WTC11 (cell line): Measurements from ENCODE around the gene ABCB11.

Experiments used
- ATF2 ChIP-seq: sonication (generic); formaldehyde crosslinking; IDR thresholded peaks from 2 replicates; pipeline ENCODE4 v1.8.1; 2022; ENCODE audit warnings: low read depth, missing genetic modification reagents, borderline replicate concordance
- CREM ChIP-seq: sonication (generic); formaldehyde crosslinking; IDR thresholded peaks from 2 replicates; pipeline ENCODE4 v1.8.1; 2022; ENCODE audit warnings: mild to moderate bottlenecking, missing genetic modification reagents, moderate library complexity
- FOXJ3 ChIP-seq: sonication (generic); formaldehyde crosslinking; IDR thresholded peaks from 2 replicates; pipeline ENCODE4 v1.9.0; 2021; ENCODE audit warnings: missing genetic modification reagents, mild to moderate bottlenecking, borderline replicate concordance
- HMGXB4 ChIP-seq: sonication (generic); formaldehyde crosslinking; IDR thresholded peaks from 2 replicates; pipeline ENCODE4 v1.8.1; 2023; ENCODE audit warnings: mild to moderate bottlenecking, moderate library complexity, missing genetic modification reagents
- NFATC4 ChIP-seq: fragments of 250-450 bp; sonication (Bioruptor Pico); IDR thresholded peaks from 2 replicates; pipeline ENCODE4 v1.9.0; 2021; ENCODE audit warnings: mild to moderate bottlenecking
- SP1 ChIP-seq: sonication (generic); formaldehyde crosslinking; conservative IDR thresholded peaks from 2 replicates; pipeline ENCODE4 v1.8.1; 2022; ENCODE audit warnings: missing genetic modification reagents
- TCF7 ChIP-seq: sonication (generic); formaldehyde crosslinking; IDR thresholded peaks from 2 replicates; pipeline ENCODE4 v1.8.0; 2022; ENCODE audit warnings: mild to moderate bottlenecking, low read depth, missing genetic modification reagents, moderate library complexity
- ZNF219 ChIP-seq: sonication (generic); formaldehyde crosslinking; IDR thresholded peaks from 2 replicates; pipeline ENCODE4 v1.8.0; 2023; ENCODE audit warnings: missing genetic modification reagents, mild to moderate bottlenecking, borderline replicate concordance
- ZNF232 ChIP-seq: sonication (generic); formaldehyde crosslinking; IDR thresholded peaks from 2 replicates; pipeline ENCODE4 v1.8.0; 2022; ENCODE audit warnings: mild to moderate bottlenecking, missing genetic modification reagents
- TF ChIP-seq, protein P1 (sequence below): fragments of 200-600 bp; IDR thresholded peaks from 2 replicates; pipeline ENCODE4 v1.8.0; 2022; ENCODE audit warnings: antibody characterized with exemption
- TF ChIP-seq, protein P2 (sequence below): sonication (generic); formaldehyde crosslinking; IDR thresholded peaks from 2 replicates; pipeline ENCODE4 v1.8.0; 2022; ENCODE audit warnings: mild to moderate bottlenecking, missing genetic modification reagents
- TF ChIP-seq, protein P3 (sequence below): fragments of 250-450 bp; sonication (Bioruptor Pico); IDR thresholded peaks from 2 replicates; pipeline ENCODE4 v1.8.0; 2021; ENCODE audit warnings: mild to moderate bottlenecking
- TF ChIP-seq, protein P4 (sequence below): sonication (generic); formaldehyde crosslinking; IDR thresholded peaks from 2 replicates; pipeline ENCODE4 v1.8.1; 2023; ENCODE audit warnings: mild to moderate bottlenecking, missing genetic modification reagents, moderate library complexity
- TF ChIP-seq, protein P5 (sequence below): sonication (generic); formaldehyde crosslinking; IDR thresholded peaks from 2 replicates; pipeline ENCODE4 v1.8.1; 2022; ENCODE audit warnings: mild to moderate bottlenecking, moderate library complexity, missing genetic modification reagents

GRCh38 chr2:168894101-168894500 lies 137.0 kb downstream of the ABCB11 start:
- TF ChIP-seq FOXJ3 (CRISPR knock-in tag) (no peak), TCF7 (CRISPR knock-in tag) (no peak), HMGXB4 (no peak), ZNF219 (CRISPR knock-in tag) (no peak), CREM (no peak), SP1 (CRISPR knock-in tag) (no peak), ZNF232 (CRISPR knock-in tag) (no peak), NFATC4 (CRISPR knock-in tag) (no peak), ATF2 (no peak)
- TF ChIP-seq, protein P1, sequence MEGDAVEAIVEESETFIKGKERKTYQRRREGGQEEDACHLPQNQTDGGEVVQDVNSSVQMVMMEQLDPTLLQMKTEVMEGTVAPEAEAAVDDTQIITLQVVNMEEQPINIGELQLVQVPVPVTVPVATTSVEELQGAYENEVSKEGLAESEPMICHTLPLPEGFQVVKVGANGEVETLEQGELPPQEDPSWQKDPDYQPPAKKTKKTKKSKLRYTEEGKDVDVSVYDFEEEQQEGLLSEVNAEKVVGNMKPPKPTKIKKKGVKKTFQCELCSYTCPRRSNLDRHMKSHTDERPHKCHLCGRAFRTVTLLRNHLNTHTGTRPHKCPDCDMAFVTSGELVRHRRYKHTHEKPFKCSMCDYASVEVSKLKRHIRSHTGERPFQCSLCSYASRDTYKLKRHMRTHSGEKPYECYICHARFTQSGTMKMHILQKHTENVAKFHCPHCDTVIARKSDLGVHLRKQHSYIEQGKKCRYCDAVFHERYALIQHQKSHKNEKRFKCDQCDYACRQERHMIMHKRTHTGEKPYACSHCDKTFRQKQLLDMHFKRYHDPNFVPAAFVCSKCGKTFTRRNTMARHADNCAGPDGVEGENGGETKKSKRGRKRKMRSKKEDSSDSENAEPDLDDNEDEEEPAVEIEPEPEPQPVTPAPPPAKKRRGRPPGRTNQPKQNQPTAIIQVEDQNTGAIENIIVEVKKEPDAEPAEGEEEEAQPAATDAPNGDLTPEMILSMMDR, result no peak
- TF ChIP-seq, protein P2, sequence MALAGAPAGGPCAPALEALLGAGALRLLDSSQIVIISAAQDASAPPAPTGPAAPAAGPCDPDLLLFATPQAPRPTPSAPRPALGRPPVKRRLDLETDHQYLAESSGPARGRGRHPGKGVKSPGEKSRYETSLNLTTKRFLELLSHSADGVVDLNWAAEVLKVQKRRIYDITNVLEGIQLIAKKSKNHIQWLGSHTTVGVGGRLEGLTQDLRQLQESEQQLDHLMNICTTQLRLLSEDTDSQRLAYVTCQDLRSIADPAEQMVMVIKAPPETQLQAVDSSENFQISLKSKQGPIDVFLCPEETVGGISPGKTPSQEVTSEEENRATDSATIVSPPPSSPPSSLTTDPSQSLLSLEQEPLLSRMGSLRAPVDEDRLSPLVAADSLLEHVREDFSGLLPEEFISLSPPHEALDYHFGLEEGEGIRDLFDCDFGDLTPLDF (CRISPR knock-in tag), result no peak
- TF ChIP-seq, protein P3, sequence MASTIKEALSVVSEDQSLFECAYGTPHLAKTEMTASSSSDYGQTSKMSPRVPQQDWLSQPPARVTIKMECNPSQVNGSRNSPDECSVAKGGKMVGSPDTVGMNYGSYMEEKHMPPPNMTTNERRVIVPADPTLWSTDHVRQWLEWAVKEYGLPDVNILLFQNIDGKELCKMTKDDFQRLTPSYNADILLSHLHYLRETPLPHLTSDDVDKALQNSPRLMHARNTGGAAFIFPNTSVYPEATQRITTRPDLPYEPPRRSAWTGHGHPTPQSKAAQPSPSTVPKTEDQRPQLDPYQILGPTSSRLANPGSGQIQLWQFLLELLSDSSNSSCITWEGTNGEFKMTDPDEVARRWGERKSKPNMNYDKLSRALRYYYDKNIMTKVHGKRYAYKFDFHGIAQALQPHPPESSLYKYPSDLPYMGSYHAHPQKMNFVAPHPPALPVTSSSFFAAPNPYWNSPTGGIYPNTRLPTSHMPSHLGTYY, result no peak
- TF ChIP-seq, protein P4, sequence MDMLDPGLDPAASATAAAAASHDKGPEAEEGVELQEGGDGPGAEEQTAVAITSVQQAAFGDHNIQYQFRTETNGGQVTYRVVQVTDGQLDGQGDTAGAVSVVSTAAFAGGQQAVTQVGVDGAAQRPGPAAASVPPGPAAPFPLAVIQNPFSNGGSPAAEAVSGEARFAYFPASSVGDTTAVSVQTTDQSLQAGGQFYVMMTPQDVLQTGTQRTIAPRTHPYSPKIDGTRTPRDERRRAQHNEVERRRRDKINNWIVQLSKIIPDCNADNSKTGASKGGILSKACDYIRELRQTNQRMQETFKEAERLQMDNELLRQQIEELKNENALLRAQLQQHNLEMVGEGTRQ (CRISPR knock-in tag), result no peak
- TF ChIP-seq, protein P5, sequence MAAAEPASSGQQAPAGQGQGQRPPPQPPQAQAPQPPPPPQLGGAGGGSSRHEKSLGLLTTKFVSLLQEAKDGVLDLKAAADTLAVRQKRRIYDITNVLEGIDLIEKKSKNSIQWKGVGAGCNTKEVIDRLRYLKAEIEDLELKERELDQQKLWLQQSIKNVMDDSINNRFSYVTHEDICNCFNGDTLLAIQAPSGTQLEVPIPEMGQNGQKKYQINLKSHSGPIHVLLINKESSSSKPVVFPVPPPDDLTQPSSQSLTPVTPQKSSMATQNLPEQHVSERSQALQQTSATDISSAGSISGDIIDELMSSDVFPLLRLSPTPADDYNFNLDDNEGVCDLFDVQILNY (CRISPR knock-in tag), result no peak
